GM12873 (cell line): ENCODE results near the gene ZNF438.

Experiments used
- TF ChIP-seq, protein P1 (sequence below): IDR thresholded peaks from 2 replicates; pipeline ENCODE4 v1.5.1; 2012; ENCODE audit warnings: low read depth, mild to moderate bottlenecking, moderate library complexity, low read length, control low read depth; ENCODE audit not compliant: insufficient read depth; ENCODE audit errors: missing control alignments

The ZNF438 gene

DNA sequence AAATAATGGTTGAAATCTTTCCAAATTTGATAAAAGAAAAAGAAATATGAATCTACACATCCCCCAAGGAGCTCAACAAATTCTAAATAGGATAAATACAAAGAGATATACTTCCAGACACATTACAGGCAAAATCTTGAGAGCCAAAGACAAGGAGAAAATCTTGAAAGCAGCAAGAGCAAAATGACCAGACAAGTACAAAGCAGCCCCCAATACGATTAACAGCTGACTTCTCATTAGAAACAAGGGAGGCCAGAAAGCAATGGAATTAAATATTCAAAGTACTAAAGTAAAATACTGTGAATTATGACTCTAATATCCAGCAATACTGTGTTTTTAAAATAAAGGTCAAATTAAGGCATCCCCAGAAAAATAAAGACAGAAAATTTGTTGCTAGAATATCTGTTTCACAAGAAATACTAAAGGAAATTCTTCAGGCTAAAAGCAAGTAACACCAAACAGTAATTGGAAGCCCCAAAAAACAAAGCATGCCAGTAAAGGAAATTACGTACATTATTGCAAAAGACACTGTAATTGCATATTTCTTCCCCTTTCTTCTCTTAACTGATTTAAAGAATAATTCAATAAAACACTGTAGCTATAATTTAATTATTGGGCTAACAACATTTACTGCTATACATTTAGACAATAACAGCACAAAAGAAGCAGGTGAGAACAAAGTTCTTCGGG, 36.4 kb downstream of the ZNF438 start:
- TF ChIP-seq, protein P1, sequence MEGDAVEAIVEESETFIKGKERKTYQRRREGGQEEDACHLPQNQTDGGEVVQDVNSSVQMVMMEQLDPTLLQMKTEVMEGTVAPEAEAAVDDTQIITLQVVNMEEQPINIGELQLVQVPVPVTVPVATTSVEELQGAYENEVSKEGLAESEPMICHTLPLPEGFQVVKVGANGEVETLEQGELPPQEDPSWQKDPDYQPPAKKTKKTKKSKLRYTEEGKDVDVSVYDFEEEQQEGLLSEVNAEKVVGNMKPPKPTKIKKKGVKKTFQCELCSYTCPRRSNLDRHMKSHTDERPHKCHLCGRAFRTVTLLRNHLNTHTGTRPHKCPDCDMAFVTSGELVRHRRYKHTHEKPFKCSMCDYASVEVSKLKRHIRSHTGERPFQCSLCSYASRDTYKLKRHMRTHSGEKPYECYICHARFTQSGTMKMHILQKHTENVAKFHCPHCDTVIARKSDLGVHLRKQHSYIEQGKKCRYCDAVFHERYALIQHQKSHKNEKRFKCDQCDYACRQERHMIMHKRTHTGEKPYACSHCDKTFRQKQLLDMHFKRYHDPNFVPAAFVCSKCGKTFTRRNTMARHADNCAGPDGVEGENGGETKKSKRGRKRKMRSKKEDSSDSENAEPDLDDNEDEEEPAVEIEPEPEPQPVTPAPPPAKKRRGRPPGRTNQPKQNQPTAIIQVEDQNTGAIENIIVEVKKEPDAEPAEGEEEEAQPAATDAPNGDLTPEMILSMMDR: no peak

DNA sequence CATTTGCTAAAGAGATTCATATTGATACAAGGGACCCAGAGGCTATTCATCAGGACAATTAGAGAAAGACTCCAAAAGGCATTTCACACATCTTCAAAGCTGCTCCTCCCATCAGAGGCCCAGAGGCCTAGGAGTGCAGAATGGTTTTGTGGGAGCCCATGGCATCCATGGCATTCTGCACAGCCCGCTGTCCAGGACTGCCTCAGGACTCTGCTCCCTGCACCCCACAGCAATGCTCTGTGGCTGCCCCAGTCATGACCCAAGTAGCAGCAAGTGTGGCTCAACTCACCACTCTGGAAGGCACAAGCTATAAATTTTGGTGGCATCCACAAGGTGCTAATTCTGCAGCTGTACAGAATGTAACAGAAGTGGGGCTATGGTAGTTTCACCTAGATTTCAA, 38.5 kb downstream of the ZNF438 start:
- TF ChIP-seq, protein P1: no peak

DNA sequence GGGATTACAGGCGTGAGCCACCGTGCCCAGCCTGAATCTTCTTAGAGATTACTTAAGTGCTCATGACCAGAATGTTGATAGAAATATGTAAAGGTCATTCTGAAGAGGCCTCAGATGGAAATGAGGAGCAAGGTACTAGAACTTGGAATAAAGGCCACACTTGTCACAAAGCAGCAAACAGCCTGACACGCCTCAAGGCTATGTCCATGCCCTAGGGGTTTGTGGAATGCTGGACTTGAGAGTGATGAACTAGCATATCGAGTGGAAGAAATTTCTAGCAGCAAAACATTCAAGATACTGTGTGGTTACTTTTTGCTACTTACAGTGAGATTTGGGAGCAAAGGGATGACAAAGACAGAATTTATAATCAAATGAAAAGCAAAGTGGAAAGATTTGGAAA, 39.0 kb downstream of the ZNF438 start:
- TF ChIP-seq, protein P1: no peak

DNA sequence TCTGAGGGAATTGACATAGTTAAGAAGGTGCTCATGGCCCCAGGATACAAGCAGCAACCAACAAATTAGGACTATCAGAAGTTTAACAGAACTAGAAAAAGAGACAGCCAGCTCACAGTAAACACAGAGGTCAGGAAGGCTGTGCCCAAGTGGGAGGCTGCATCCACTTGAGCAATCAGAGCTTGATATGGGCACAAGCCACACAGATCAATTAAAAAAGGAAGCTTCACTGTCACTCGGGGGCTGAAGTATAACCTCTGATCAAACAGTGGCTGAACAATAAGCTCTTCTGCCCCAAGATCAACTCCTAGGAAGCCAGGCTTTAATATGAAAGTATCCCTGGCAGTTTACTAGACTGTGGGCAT, 40.0 kb downstream of the ZNF438 start:
- TF ChIP-seq, protein P1: no peak

DNA sequence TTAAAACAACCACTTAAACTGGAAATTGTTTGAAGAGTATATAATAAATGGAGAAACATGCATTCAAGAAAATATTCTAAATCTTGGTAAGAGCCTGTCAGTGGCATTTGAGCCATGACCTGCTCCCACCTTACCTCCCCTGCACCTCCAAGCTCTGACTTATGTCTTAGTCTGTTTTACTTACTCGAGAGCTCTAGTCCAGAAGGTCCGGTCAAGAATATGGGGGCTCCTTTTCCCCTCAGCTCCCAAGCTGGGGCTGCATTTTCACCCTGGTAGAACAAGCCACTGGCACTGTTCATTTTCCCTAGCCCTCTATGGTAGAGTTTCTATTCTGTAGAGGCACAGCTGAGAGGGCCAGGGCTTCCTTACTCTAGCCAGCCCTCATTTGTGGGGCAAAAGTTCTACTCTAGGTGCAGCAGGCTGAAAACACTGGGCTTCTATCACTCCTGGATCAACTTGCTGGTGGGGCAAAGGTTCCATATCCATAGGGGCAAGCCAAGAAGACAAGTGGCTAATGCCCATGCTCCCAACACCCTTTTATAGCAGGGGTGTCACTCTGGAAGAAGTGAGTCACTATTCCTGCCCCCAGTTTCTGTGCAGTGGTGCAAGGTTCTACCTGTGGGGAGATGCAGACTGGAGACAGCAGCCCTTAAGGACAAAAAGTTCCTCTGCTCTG, 40.6 kb downstream of the ZNF438 start:
- TF ChIP-seq, protein P1: no peak

DNA sequence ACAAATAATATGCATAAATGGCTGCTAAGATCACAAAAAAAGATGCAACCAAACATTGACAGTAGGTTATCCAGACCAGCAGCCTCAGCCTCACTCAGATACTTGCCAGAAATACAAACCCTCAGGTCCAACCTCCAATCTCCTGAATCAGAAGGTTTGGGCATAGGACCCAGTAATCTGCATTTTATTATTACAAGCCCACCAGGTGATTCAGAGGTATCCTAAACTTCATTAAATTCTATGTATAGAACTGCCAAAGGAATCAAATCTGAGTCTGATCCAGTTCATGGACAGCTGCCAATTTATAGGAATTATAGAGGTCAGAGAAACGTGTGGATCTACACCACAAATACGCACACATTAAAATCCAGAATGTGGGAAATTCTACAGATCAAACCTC, 41.3 kb downstream of the ZNF438 start:
- TF ChIP-seq, protein P1: no peak

DNA sequence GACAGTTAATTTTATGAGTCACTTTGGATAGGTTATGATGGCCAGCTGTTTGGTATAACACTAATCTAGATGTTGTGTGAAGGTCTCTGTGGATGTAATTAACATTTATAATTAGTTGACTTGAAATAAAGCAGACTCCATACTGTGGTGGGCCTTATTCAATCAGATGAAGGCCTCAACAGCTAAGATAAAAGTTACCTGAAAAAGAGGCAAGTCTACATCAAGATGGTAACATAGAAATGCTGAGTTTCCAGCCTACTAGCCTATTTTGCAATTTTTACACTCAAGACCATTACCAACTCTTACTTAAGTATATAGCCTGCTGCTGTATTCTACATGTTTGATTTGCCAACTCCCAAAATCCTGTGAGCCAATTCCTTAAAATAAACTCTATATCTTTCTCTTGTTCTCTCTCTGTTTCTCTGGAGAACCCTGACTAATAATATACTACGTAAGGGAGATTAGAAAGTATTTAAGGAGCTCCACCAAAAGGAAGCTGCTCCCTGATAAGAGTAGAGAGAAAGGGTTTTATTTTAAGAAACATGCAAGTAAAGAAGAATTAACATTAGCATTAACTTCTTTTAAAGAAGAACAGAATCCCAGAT, 42.7 kb downstream of the ZNF438 start:
- TF ChIP-seq, protein P1: no peak
